Lower lobe of right lung (tissue), 2 donors: Measurements from ENCODE around the gene SKAP1. TPM values are rescaled to one million over a fixed set of nuclear protein-coding genes. Genes with fewer than 3 reads are reported as not detected.

Experiments
- ATAC-seq, 2 donors: fragments of 200-7000 bp; cut with Tn5 transposase; one replicate each; pipeline ENCODE4 v1.9.1; 2020 to 2022; ENCODE audit warnings: mild to moderate bottlenecking in 2 of 2, moderate library complexity in 2 of 2
- DNase-seq: peaks from one replicate; pipeline ENCODE4 v3.0.0-alpha.2; 2020
- H3K27ac ChIP-seq: fragments of 200-600 bp; one replicate; pipeline ENCODE4 v1.8.0; 2022
- H3K27me3 ChIP-seq: fragments of 200-600 bp; one replicate; pipeline ENCODE4 v1.8.0; 2022; ENCODE audit warnings: low read depth
- H3K36me3 ChIP-seq: fragments of 200-600 bp; one replicate; pipeline ENCODE4 v1.8.0; 2022; ENCODE audit warnings: mild to moderate bottlenecking
- H3K4me1 ChIP-seq: fragments of 200-600 bp; one replicate; pipeline ENCODE4 v1.8.0; 2022
- H3K4me3 ChIP-seq: fragments of 200-600 bp; one replicate; pipeline ENCODE4 v1.8.0; 2022; ENCODE audit warnings: mild to moderate bottlenecking
- H3K9me3 ChIP-seq: fragments of 200-600 bp; one replicate; pipeline ENCODE4 v1.8.0; 2022
- CTCF ChIP-seq: fragments of 200-600 bp; IDR thresholded peaks from one replicate; pipeline ENCODE4 v1.8.0; 2022; ENCODE audit warnings: antibody characterized with exemption, mild to moderate bottlenecking
- intact Hi-C: fragments of 100-400 bp; cut with DNase I; formaldehyde crosslinking; loops from one replicate; pipeline ENCODE4 v1.11.0; 2022
- total RNA-seq: library from RNA; stranded (reverse); fragmentation: NEBNext Ultra II Directional; extraction: Animal tissue kit (Norgen Biotek cat#: 25700); gene quantifications from one replicate; pipeline ENCODE4 v1.2.1, GENCODE V29; 2021
- donor health status: DM: no; HTN: yes; CAD: no; lungs with severe emphysema.

SKAP1 gene
- total RNA-seq, 1 donor from 2014 or later = 6.4 TPM

GRCh38 chr17:48162306-48162934 lies 267.6 kb downstream of the SKAP1 start:
- Histone ChIP-seq H3K4me3 (no peak overlapping the region), H3K27ac (no peak overlapping the region), H3K36me3 (no peaks in the 10 kb centered on the region), H3K4me1 (no peaks in the 10 kb centered on the region), H3K27me3 (no peaks in the 10 kb centered on the region), H3K9me3 (no peaks in the 10 kb centered on the region)
- intact Hi-C loops = no loop called here
- no peak for TF ChIP-seq CTCF
- no peak for DNase-seq
- ATAC-seq = no peak

DNA sequence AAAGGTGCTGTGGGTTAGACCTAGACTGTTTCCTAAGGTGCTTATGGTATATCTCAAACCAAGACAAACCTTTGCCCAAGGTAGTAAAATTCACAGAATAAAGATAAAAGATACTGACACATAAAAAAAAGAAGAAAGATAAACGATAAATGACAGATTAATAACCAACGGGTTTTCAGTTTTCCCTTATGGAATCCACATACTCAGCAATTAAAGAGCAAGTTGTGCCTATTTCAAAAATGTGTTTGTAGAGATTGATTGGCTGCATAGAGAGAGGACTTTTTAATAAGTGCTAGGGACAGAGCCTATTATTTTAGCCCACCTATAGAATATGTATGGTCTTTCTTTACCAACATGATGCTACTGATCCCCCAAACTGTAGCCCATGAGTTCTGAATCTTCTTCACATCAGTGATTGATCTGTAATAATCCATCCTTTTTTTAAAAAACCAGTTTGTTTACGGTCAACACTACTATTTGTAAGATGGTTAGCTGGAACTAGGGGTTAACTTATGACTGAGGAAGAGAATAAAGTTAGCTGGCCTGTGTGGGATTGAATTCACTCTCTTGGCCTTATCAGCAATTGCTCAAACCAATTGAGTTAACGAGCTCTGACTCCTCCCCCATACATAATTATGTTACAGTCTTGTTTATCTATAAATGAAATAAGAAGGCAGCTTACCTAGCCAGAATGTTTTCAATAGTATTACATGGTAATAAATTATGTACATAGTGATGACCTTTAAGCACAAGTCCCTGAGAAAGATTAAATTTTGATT lies 268.7 kb downstream of the SKAP1 start:
- intact Hi-C loops = no loop called here
- no peak overlapping the region for H3K4me3 ChIP-seq
- H3K9me3 ChIP-seq = no peaks in the 10 kb centered on the region
- ATAC-seq (no peak), DNase-seq (no peak)
- H3K4me1 ChIP-seq = no peaks in the 10 kb centered on the region
- H3K36me3 ChIP-seq = no peaks in the 10 kb centered on the region
- no peaks in the 10 kb centered on the region for H3K27me3 ChIP-seq
- no peak for TF ChIP-seq CTCF
- H3K27ac ChIP-seq = no peak overlapping the region

GRCh38 chr17:48160177-48161081 lies 269.6 kb downstream of the SKAP1 start:
- H3K9me3 ChIP-seq = no peaks in the 10 kb centered on the region
- no peak for ATAC-seq
- no peak for TF ChIP-seq CTCF
- H3K4me3 ChIP-seq = no peak overlapping the region
- intact Hi-C loops = no loop called here
- H3K36me3 ChIP-seq = no peaks in the 10 kb centered on the region
- H3K27ac ChIP-seq = no peak overlapping the region
- no peak for DNase-seq
- no peaks in the 10 kb centered on the region for H3K27me3 ChIP-seq
- H3K4me1 ChIP-seq = no peaks in the 10 kb centered on the region

- no peak for TF ChIP-seq CTCF
These were observed 270.8 kb downstream of the SKAP1 start for GRCh38 chr17:48159232-48159631.

GRCh38 chr17:48155889-48156611 lies 274.0 kb downstream of the SKAP1 start:
- Histone ChIP-seq H3K4me1 (no peaks in the 10 kb centered on the region), H3K9me3 (no peaks in the 10 kb centered on the region), H3K27ac (no peak overlapping the region), H3K27me3 (peaks cover 8% of the 10 kb centered on the region), H3K4me3 (no peak overlapping the region), H3K36me3 (no peaks in the 10 kb centered on the region)
- intact Hi-C loops = no loop called here
- TF ChIP-seq CTCF = no peak
- ATAC-seq = no peak
- DNase-seq = no peak

More at GRCh38 chr17:48159232-48159631, 270.8 kb downstream of the SKAP1 start:
- H3K9me3 ChIP-seq = no peaks in the 10 kb centered on the region
- intact Hi-C loops = no loop called here
- H3K27ac ChIP-seq = no peak overlapping the region
- H3K4me1 ChIP-seq = no peaks in the 10 kb centered on the region
- no peak overlapping the region for H3K4me3 ChIP-seq
- ATAC-seq (no peak), DNase-seq (no peak)
- no peaks in the 10 kb centered on the region for H3K36me3 ChIP-seq
- H3K27me3 ChIP-seq = no peaks in the 10 kb centered on the region
